ENCODE measurements around the gene M6PR.

DNA sequence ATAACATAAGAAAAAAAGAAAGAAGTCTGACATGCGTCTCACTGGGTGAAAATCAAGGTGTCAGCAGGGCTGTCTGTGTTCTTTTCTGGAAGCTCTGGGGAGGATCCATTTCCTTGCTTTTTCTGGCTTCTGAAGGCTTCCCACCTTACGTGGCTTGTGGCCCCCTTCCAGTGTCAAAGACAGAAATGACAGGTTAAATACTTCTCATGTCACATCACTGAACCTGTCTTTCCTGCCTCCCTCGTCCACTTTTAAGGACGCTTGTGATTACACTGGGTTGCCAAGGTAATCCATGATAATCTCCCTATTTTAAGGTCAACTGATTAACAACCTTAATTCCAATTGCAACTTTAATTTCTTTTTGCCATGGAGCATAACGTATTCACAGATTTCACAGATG is 39.7 kb downstream of the M6PR start:
- TF ChIP-seq POLR2A (IDR thresholded peaks at IDR 0.05): no peak
- TF ChIP-seq, protein P1, sequence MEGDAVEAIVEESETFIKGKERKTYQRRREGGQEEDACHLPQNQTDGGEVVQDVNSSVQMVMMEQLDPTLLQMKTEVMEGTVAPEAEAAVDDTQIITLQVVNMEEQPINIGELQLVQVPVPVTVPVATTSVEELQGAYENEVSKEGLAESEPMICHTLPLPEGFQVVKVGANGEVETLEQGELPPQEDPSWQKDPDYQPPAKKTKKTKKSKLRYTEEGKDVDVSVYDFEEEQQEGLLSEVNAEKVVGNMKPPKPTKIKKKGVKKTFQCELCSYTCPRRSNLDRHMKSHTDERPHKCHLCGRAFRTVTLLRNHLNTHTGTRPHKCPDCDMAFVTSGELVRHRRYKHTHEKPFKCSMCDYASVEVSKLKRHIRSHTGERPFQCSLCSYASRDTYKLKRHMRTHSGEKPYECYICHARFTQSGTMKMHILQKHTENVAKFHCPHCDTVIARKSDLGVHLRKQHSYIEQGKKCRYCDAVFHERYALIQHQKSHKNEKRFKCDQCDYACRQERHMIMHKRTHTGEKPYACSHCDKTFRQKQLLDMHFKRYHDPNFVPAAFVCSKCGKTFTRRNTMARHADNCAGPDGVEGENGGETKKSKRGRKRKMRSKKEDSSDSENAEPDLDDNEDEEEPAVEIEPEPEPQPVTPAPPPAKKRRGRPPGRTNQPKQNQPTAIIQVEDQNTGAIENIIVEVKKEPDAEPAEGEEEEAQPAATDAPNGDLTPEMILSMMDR (IDR thresholded peaks at IDR 0.05): no peak

Data from Peyer's patch (tissue), 4 donors.